NCI-H1092 treated with DMSO at 0.1 percent for 48 hours (cell line): ENCODE results near the gene EPHB1.
A peak's percentile ranks its signal among the peaks of the same experiment; 100 is the strongest.
"Not testable (repeated sequence)": the region's sequence is repeated elsewhere in the genome, so short reads cannot be mapped to it uniquely, and the experiment has no call there.

ENCODE experiments used
- DNase-seq: peaks from one replicate; lab custom pipeline; 2025; lab: John Stamatoyannopoulos, UW

The EPHB1 gene

DNA sequence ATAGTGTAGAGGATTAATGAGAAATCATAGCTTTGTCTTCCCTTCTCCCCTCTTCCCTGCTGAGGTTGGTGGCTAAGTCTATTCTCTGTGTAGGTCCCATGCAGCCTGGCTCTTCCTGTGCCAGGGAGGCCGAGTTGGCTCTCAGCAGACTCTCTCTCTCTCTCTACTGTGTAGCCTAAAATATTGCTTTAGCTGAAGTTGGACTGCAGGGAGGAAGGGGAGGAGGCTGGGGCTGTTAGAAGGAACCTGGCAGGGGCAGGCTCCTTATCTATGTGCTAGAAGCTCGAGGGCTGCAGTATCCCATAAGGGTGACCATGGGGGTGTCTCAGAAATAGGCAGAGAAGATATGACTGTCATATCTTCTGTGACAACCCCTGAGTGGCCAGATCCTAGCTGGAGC lies 160.8 kb downstream of the EPHB1 start:
- no peak for DNase-seq

DNA sequence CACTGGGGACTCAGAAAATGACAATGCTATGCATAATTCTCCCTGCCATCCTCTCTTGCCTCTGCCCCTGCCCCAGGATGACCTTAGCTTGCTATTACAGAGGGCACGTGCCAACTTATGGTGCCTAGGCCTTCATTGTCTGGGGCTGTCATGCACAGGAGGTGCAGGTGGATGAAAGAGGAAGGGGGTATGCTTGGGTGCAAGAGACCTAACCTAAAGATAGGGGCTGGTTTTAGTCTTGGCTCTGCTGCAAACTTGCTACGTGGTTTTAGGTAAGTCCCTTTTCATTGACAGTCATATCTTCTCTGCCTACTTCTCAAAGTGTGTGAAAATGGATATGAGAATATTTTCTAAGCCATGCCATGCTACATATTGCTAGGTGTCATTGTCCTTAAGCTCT lies 161.3 kb downstream of the EPHB1 start:
- no peak for DNase-seq

DNA sequence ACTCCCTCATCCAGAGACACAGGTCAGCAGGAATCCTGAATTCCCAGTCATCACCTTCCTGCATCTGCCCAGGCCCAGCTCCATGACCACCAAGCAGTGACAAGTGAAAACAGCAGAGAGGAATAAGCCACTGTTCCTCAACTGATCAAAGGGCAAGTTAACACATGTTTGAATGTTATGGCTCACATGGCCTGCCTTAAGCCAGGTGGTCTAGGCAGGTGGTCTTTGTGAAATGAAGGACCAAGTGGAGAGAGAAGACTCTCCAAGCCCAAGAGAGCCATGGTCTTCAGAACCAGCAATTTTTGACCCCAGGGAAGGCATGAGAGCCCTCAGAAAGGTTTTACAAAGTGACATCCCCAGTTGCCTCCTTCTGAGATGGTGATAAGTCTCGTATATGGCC lies 161.8 kb downstream of the EPHB1 start:
- DNase-seq: no peak

DNA sequence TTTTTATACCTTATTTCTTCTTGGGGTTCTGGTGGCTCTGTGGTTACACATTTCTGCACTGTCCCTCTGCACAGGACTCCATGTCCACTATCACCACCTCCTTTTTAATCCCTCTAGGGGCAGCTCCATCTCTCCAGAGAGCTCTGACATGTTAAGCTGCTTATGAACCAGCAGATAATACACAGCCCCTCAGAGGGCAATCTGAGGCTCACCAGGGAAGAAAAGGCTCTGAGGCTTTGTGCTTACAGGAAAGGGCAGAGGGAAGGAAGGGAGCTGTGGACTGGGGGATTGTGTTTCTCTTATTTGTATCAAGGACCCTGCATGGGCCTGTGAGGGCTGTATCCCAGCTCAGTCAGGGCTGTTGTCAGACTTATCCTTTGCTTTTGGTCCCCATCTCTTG lies 164.5 kb downstream of the EPHB1 start:
- DNase-seq: no peak

DNA sequence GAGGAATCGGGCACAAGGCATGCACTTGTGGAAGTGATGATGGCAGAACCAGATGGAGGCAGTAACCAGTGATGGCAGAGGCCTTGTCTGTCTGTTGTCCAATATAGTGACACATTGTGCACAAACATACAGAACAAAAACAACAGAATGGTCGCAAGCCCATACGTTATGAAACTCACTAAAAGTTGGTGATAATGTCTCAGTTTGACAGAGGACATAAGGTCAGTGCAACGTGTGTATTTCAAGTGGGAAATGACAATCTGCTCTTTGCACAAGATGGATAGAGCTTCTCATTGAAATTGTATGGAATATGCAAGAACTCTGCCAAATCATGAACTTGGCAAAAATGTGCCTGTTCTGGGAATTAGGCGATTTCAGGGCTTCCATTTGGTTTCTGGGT lies 169.2 kb downstream of the EPHB1 start:
- DNase-seq: no peak

DNA sequence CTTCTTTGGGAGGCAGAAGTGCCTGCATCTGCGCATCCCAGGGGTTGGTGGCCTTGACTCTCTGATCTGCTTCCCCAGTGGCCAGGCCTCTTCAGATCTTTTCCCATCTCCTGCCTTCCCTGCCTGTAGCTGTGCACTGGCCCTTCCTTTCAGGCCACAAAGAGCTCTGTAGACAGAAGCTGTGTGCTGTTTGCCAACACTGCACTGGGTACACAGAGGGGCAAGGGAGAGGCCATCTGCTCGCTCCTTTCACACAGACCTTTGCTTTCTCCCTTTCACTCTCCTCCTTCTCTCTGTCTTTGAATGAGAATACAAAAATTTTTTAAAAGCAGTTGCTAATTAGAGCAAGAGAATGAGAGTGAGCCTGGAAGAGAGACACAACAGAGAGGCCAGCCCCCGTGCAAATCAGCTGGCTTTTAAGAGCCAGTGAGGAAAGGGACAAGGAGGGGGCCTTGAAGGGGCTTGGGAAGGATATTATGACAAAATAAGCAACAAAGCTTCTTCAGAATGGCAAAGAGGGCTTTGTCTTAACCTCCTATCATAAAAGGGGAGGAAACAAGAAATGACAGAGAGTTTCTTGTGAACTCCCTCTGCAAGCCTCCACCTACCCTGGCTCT lies 170.9 kb downstream of the EPHB1 start:
- DNase-seq: peak; percentile 85

DNA sequence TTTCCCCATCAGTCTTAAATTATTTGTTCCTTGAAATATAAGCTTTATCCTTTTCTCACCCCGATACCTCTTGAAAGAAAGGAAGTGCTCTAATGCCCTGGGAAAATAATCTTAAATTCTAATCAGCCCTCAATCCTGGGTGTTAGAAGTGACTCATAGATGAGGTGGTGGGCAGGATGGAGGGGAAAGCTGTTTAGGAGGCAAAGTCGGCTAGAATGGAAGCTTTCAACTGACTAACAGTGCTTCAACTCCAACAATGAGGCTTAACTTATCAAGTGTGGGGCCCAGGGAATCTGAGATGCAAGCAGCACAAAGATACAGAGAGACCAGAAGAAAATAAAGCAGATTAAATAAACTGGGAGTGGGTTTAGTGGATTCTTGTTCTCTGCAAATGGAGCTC lies 175.8 kb downstream of the EPHB1 start:
- DNase-seq: no peak

DNA sequence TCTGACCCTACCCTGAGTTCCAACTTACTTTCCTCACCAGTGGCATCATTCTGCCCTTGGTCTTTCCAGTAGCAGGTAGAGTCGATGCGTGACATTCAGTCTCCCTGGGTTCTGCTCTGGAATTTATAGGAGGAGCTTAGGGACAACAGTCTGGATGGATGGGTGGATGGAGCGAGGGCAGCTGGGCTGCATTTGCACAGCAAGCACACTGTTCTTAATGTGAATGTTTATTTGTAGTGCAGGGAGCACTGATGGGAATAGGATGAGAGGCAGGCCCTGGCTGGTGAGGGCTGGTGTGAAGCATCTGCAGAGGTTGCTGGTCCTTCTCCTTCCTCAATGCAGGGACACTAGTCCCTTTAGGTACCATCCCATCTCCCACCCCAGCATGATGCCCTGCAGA lies 176.2 kb downstream of the EPHB1 start:
- no peak for DNase-seq

DNA sequence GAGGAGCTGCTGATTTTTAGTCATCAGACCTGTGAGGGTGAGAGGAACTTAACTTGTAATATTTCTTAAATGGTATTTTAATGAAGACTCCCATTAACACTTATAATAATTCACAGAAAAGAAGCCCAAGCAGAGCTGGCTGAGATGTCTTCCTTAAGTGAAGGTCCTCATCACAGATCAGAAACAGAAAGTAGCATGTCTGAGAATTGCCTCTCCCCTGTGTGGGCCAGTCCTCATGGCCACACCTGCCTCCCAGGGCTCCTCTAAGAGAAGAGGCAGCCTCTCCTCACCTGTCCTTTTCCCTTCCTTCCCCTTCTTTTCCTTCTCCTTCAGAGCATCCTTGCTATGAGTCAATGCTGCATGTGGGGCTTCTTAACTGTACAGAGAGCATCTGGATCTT lies 176.8 kb downstream of the EPHB1 start:
- DNase-seq: not testable (repeated sequence)

DNA sequence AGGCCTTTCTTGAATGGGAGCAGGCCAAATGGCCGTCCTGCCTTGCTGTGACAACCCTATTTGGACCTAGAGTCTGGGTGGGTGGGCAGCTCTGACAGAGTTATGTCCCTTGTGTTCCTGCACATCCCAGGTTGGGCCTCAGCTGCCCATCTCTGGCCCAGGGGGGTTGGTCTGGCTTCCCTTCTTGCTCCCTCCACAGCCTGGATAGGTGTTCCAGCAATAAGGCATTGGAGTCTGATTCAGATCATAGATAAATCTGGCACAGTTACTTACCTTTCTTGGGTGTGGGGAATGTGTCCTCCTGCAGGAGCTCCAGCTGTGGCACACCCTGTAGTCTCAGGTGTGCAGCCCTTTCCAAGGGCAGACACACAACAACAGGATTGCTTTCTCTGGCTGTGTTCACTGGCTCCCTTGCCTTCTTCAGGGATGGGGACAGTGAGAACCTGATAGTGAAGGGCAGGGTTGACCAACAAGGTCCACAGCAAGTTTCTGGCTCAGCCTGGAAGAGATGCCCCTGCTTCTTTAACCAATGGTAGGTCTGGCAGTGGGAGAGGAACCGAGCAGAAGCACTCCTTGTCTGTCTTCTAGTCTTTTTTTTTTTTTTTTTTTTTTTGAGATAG lies 177.9 kb downstream of the EPHB1 start:
- DNase-seq: no peak

DNA sequence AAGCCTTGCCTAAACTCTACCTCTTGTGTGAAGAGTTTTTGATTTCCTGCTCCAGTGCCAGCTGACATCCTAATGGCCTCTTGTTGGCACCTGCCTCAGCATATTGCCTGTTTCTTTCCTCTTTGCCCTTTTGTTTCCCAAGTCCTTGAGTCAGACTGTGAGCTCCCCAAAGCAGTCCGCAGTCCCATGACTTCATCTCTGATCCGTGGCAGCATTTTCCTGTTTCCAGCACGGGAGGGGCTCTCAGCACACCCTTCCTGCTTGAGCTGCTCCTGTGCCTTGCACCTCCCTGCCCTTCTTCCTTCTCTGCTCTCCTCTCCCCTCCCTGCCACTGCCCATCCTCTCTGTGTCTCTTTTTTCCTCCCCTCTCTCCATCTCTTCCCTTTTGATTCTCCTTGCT lies 179.6 kb downstream of the EPHB1 start:
- peak; percentile 16 for DNase-seq

DNA sequence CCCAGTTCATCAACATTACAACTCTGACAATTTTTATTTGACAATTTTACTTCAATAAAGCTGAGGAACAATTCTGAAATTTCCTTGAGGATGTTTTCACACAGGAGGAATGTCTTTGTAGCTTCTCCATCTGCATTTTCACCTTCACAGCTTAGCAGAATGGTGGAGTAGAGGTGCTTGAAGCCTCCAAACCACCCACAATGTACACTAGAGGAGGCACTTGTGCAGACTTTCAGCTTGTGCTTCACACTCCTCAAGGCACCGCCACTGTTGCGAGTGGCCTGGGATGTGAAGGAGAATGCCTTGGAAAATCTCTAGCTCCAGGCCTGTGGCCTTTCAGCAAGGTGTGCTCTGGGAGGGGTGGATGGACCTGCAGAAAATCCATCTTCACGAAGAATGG lies 181.9 kb downstream of the EPHB1 start:
- no peak for DNase-seq

DNA sequence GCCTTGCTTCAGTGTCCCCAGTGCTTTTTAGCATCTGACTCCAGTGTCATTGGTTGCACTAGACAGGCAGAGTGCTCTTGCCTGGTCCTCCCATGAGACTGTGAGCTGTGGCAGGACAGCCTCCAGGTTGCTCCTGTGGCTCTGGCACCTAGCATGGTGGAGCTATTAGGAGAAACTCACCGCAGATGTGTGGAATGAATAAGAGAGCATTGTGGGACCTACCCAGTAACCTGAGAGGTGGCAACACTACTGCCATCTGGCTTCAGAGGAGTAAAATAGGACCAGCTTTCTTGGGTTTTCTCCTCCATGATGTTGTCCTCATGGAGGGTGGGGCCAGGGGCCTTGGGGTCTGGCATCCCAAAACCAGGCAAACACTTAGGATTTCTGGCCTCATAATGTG lies 183.6 kb downstream of the EPHB1 start:
- no peak for DNase-seq

DNA sequence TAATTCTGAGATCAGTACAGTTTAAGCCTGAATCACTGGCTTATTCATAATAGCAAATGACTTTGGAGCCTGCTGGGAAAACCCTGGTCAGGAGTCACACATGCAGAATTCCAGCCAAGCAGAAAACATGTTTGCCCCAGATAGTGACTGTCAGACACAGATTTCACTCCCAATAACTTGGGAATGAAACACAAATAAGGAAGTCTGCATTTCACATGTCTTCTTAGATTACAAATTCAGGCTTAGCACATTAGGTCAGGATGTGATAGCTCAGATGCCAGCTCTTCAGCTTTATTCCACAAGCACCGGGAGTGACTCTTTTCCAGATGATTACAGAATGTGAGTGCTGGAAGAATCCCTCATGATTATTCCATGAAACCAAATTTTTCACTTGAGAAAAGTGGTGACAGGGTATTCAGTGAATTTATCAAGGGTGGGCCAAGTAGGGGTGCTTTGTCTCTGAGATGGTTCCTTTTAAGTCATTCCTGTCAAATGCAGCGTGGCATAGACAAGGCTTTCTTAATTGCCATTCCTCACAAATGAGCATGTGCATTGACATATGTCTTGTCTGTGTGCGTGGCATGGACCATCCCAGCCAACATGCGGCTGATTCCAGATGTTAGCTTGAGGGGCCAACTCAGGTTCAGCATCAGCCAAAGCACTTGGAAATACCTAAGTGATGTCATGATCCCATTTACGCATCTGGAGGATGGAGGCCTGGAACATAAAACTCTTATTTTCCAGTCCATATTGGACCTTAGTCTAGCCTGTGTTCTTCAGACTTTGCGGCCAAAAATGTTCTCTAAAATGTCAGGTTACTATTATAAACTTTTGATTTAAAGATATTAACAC lies 191.0 kb downstream of the EPHB1 start:
- DNase-seq: no peak

DNA sequence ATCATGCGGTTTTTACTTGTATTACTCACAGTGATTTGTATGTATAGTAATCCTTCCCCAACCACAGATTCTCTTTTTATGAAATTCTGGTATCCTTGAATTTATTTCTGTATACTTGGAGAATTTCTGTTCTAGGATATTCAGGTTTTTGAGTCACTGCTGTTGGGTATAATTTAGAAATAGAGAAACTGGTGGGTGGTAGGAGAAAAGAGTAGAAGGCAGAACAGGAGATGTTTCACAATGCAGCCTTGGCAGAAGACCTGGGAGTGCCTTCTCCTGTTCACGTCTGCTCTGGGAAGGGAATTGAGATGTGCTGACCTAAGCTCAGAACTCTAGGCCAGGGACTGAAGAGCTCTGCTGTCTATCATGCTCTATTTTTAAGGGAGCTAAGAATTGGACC lies 193.6 kb downstream of the EPHB1 start:
- no peak for DNase-seq

DNA sequence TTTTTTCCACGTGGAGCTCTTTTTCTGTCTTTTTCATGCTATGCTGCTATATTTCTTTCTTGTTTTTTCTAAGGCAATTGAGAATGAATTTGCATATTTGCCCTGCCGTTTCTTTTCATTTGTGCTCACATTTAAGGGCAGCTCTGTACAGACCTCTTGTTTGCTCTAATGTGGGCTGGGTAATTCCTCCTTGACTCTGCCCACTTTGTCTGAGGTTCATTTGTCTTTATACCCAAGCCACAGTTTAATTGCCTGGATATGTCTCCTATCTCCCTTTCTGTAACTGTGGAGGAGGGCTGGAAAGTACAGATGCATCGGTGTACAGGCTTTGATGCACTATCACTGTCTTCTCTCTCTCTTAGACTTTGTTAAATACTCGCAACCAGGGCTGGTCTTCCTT lies 195.9 kb downstream of the EPHB1 start:
- DNase-seq: no peak

DNA sequence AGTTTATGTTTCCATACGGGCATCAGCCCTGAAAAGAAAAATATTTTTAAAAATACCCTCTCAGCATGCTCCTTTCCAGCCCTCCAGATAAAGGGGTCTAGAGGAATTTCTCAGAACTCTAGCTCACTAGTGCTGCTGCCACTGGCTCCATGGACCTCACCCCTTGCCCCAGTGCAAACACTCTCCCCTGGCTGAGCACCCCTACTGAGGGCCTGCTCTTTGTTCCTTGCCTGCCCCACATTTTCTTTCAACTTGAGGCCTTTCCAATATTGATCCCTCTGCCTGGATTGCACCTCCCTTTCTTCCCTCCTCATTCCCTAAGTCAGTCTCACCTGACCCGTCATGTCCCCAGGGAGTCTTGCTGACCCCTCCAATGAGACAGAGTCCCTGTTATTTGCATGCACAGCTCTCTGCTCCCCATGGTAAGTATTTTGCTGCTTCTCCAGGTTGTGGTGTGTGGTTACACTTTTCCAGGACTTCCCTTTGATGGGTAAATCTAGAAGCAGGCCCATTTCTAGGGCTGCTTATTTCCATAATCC lies 196.5 kb downstream of the EPHB1 start:
- DNase-seq: no peak

DNA sequence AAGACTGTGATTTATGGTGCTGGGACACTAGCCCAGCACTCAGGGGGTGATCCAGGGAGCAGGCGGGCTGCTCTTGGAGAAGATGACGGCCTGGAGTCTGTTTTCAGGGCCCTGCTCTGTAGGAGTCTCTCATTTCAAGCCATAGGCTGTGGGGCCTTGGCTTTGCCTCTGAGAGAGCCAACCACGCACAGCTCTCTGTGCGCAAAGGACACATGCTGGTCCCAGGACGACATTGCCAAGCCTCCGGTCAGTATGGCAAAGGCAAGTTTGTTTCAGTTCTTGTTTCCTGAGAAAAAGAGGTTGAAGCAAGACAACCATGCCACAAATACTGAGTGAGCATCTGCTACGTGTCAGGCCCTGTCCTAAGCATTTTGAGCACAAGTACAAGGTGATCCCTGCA lies 197.1 kb downstream of the EPHB1 start:
- no peak for DNase-seq

DNA sequence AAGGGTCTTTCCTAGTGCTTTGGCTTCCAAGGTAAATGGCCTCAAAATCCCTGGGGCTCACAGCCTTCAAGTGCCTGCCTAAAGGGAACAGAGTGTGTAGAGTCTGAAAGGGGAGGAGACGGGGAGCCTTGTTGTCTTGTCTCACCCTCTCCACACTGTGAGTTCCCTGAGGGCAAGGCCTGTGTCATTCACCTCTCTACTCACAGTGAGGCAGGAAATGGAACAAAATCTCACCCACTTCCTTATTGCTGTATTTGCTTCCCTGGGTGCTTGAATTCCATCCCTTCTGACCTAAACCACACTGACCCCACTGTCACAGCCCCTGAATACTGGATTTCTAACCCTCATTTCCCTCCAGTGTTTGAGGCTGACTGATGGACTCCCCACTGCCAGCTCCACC lies 197.5 kb downstream of the EPHB1 start:
- no peak for DNase-seq

DNA sequence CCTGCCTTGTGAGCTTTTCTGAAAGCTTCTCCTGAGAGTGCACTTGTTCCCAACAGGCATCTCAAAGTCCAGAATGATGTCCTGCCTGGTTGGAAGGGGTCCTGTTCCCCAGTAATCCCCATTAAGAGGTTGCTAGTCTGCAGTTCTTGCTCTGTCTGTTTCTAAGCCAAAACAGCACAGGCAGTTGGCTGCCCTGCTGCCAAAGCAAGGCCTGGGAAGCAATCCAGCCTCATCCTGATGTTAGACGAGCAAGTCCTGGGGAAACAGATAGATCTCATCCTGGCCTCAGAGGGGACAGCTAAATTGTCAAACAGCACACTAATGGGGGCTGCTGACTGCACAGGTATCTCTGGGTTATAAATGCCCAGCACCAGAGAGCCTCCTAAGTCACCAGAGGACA lies 198.0 kb downstream of the EPHB1 start:
- no peak for DNase-seq

DNA sequence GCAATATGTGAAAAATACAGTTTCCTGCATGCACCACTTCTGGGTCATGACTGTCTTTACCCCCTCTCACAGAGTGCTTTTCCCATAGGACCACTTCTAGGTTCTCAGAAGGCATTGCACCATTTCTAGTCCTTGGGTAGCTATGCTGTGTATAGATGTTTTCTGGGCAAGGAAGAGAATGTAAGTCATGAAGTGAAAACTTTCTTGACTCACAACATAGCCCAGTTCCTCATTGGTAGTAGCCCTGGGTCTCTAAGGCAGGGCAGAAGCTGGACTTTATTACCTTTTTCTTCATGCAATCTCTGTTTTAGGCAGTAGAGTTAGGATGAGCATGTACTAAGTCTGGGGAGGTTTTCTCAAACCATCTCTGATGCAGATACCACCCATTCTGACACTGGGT lies 203.1 kb downstream of the EPHB1 start:
- DNase-seq: no peak

DNA sequence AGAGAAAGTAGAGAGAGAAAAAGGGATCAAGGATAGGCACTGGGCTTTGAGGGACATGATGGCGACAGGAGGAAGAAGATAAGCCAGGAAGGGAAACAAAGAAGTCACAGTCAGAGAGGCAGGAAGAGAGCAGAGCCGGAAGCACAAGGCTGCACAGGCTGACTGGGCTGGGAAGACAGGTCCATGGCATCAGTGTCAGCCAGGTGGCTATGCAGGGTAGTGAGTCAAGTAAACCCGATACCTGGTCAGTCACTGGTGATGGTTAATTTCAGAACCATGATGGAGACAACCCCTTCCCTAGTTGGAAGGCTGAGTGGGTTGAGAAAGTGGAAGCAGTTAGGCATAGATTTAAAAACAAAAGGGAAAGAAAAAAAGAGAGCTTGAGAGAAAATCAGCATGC lies 203.8 kb downstream of the EPHB1 start:
- no peak for DNase-seq

DNA sequence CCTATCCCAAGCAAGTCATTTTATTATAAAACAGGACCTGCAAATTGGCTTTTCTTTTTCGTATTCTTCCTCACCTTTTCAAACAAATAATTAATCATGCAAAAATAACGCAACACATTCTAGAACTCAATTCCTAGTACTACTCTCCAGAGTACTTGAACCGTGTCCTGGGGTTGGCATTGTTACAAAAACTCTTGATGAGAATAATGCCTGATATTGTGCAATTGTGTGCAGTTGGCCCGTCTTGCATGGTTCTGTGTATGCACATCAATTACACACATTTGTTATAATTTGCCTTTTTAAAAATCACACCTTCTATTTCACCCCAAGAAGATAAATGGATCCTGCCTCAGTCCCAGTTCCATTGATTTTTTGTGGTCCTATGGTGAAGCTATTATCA lies 205.4 kb downstream of the EPHB1 start:
- no peak for DNase-seq
